Pancreas (tissue), 10 donors: ENCODE measurements around the gene RNF7. TPM values are rescaled to one million over a fixed set of nuclear protein-coding genes. Genes with fewer than 3 reads are reported as not detected.

ENCODE experiments used
- ATAC-seq, 4 donors: fragments of 200-7000 bp; cut with Tn5 transposase; one replicate each; pipeline versions ENCODE4 v1.8.0 to v1.9.1; 2020; ENCODE audit warnings: mild to moderate bottlenecking in 4 of 4, moderate library complexity in 4 of 4
- DNase-seq, 6 donors: peaks; one replicate each; pipeline ENCODE4 v3.0.0-alpha.2; 2020
- FAIRE-seq: peaks from 2 replicates; lab custom pipeline; 2012; peaks lifted over from hg19 to GRCh38; lab: Jason Lieb, UNC
- H3K27ac ChIP-seq, 4 donors: fragments of 200-600 bp; sonication (generic); 1 replicate in 3 of 4; 2 replicates in 1 of 4; pipeline versions ENCODE4 v1.5.0 to v1.8.0; 2020
- H3K27me3 ChIP-seq, 4 donors: fragments of 200-600 bp; one replicate each; pipeline ENCODE4 v1.8.0; 2021
- H3K36me3 ChIP-seq, 3 donors: fragments of 200-600 bp; sonication (generic) in 1 of 3; one replicate each; pipeline versions ENCODE4 v1.5.0 to v1.8.0; 2020 to 2021
- H3K4me1 ChIP-seq, 3 donors: fragments of 200-600 bp; one replicate each; pipeline ENCODE4 v1.8.0; 2021
- H3K4me3 ChIP-seq, 4 donors: fragments of 200-600 bp; sonication (generic) in 2 of 4; one replicate each; pipeline versions ENCODE4 v1.5.0 to v1.8.0; 2020 to 2021
- H3K9me3 ChIP-seq, 4 donors: fragments of 200-600 bp; one replicate each; pipeline ENCODE4 v1.8.0; 2021
- CTCF ChIP-seq, 4 donors: fragments of 200-600 bp; sonication (generic) in 3 of 4; IDR thresholded peaks; one replicate each; pipeline versions ENCODE4 v1.5.0 to v1.8.0; 2021; ENCODE audit warnings: antibody characterized with exemption in 4 of 4
- WGBS, 2 donors: extraction: QIAGEN DNeasy Blood & Tissue Kit; methylation state at CpG; one replicate each; pipeline ENCODE4 v1.1.7; 2013; 5-methylcytosine and 5-hydroxymethylcytosine counted together
- intact Hi-C, 3 donors: fragments of 100-400 bp; cut with DNase I; formaldehyde crosslinking; loops; one replicate each; pipeline versions ENCODE4 v1.11.1 to v1.14.2; 2022
- polyA plus RNA-seq, 2 donors: library from polyadenylated mRNA; stranded (reverse); fragments of 200-250 nt; gene quantifications; one replicate each; pipeline ENCODE4 v1.2.3, GENCODE V29; 2013
- total RNA-seq, 6 donors: library from RNA; stranded (reverse); fragmentation: NEBNext Ultra II Directional in 4 of 6; extraction: Animal tissue kit (Norgen Biotek cat#: 25700) in 4 of 6; gene quantifications; one replicate each; pipeline versions ENCODE4 v1.2.1 to v1.2.4, GENCODE V29; 2021 to 2023
- donor health status: healthy with polysubstance abuse.
- donor health status: DM: no; HTN: no; CAD: no; lungs with moderate emphysema.
- donor health status: DM: no; HTN: no; CAD: no.
- donor health status: control.
- donor health status: control.
- donor health status: Bipolar disorder and iron deficiency.
- donor health status: DM: yes; HTN: yes; CAD: no.
- donor health status: DM: no; HTN: no; CAD: no.
- donor health status: DM: no; HTN: no; CAD: no.
- donor health status: DM: yes; HTN: yes; CAD: no.

The RNF7 gene
- total and polyA plus RNA-seq, 8 donors = 31.7 to 103 (median 41.8) TPM

GRCh38 chr3:141738891-141739363 lies 829 bp downstream of the RNF7 start:
- DNase-seq (peak in 1 of 6 donors; percentile 5), FAIRE-seq (no peak), ATAC-seq (peak; percentile 19 to 59 (median 31))
- no peaks in the 10 kb centered on the region for H3K9me3 ChIP-seq
- peak overlapping the region; percentile 80 to 98 (median 94) for H3K4me3 ChIP-seq
- intact Hi-C loops = no loop called here
- 0% methylated on average over 11 of the region's 11 CpGs for WGBS, 2 donors
- H3K36me3 ChIP-seq = no peaks in the 10 kb centered on the region
- no peaks in the 10 kb centered on the region for H3K27me3 ChIP-seq
- peaks cover 4 to 37% (median 30%) of the 10 kb centered on the region in 3 donors for H3K4me1 ChIP-seq
- TF ChIP-seq CTCF (IDR thresholded peaks at IDR 0.05) = no peak
- H3K27ac ChIP-seq = peak overlapping the region; percentile 84 to 96 (median 90)

GRCh38 chr3:141739731-141740130 lies 1.6 kb downstream of the RNF7 start:
- WGBS, 2 donors = 75 to 89% methylated on average over 2 of the region's 2 CpGs
- peak overlapping the region in 2 of 4 donors; percentile 93 to 98 for H3K4me3 ChIP-seq
- intact Hi-C loops = no loop called here

GRCh38 chr3:141740349-141740748 lies 2.3 kb downstream of the RNF7 start:
- no peak for TF ChIP-seq CTCF (IDR thresholded peaks at IDR 0.05)
- Histone ChIP-seq H3K4me1 (peaks cover 4 to 37% (median 31%) of the 10 kb centered on the region in 3 donors), H3K27ac (no peak overlapping the region)

More at GRCh38 chr3:141739731-141740130, 1.6 kb downstream of the RNF7 start:
- no peaks in the 10 kb centered on the region for H3K27me3 ChIP-seq
- no peak for TF ChIP-seq CTCF (IDR thresholded peaks at IDR 0.05)
- H3K9me3 ChIP-seq = no peaks in the 10 kb centered on the region
- ATAC-seq = no peak
- DNase-seq = no peak
- peaks cover 0 to 4% (median 0%) of the 10 kb centered on the region in 3 donors for H3K36me3 ChIP-seq
- peak overlapping the region in 2 of 4 donors; percentile 14 to 85 for H3K27ac ChIP-seq
- peaks cover 4 to 37% (median 31%) of the 10 kb centered on the region in 3 donors for H3K4me1 ChIP-seq
- no peak for FAIRE-seq

GRCh38 chr3:141743305-141743704 lies 5.2 kb downstream of the RNF7 start:
- Histone ChIP-seq H3K27me3 (no peaks in the 10 kb centered on the region), H3K9me3 (no peaks in the 10 kb centered on the region), H3K4me3 (no peak overlapping the region), H3K27ac (no peak overlapping the region), H3K36me3 (peaks cover 0 to 34% (median 19%) of the 10 kb centered on the region in 3 donors), H3K4me1 (peaks cover 4 to 37% (median 31%) of the 10 kb centered on the region in 3 donors)
- WGBS, 2 donors = 11% methylated on average over 1 of the region's 1 CpG
- no peak for DNase-seq
- TF ChIP-seq CTCF (IDR thresholded peaks at IDR 0.05) = no peak
- intact Hi-C loops = no loop called here
- no peak for FAIRE-seq
- ATAC-seq = no peak

More at GRCh38 chr3:141740349-141740748, 2.3 kb downstream of the RNF7 start:
- intact Hi-C loops = no loop called here
- FAIRE-seq (peak; percentile 86), DNase-seq (no peak), ATAC-seq (no peak)
- peaks cover 0 to 10% (median 0%) of the 10 kb centered on the region in 3 donors for H3K36me3 ChIP-seq
- peak overlapping the region in 1 of 4 donors; percentile 98 for H3K4me3 ChIP-seq
- H3K27me3 ChIP-seq = no peaks in the 10 kb centered on the region
- H3K9me3 ChIP-seq = no peaks in the 10 kb centered on the region

- H3K27me3 ChIP-seq = no peaks in the 10 kb centered on the region
- intact Hi-C loops = no loop called here
- TF ChIP-seq CTCF (IDR thresholded peaks at IDR 0.05) = no peak
- DNase-seq (no peak), FAIRE-seq (no peak), ATAC-seq (no peak)
- H3K4me1 ChIP-seq = peaks cover 0 to 14% (median 8%) of the 10 kb centered on the region in 3 donors
- whole genome bisulfite sequencing, 2 donors = 94 to 96% methylated on average over 4 of the region's 4 CpGs
- no peak overlapping the region for H3K27ac ChIP-seq
- no peak overlapping the region for H3K4me3 ChIP-seq
- peaks cover 0 to 40% (median 19%) of the 10 kb centered on the region in 3 donors for H3K36me3 ChIP-seq
- no peaks in the 10 kb centered on the region for H3K9me3 ChIP-seq
Measured at GRCh38 chr3:141746962-141747361, 8.9 kb downstream of the RNF7 start.
